AG08395 (cell line): ENCODE measurements around the gene ORC3.
"Not testable (repeated sequence)": the region's sequence is repeated elsewhere in the genome, so short reads cannot be mapped to it uniquely, and the experiment has no call there.

Experiments
- DNase-seq: peaks from one replicate; pipeline ENCODE4 v3.0.0; 2012; ENCODE audit warnings: mixed read lengths, low spot score

Gene ORC3

DNA sequence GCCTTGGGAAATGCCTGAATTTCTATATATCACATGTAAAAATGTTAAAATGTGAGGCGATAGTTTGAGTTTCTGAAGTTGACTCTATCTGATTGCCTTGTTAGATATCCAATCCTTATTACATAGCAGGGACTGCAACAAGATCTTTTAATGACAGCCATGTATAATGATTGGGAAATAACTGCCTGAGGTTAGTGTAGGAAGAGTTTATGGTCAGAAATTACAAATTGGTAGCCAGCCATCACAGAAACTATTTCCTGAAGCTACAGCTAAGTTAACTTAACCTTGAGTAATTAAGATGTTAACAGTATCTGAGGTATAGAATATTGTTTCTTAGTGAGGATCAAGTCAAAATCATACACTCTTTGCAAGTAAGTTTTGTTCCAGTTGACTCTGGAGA, 71.1 kb downstream of the ORC3 start:
- DNase-seq = peak; percentile 35

DNA sequence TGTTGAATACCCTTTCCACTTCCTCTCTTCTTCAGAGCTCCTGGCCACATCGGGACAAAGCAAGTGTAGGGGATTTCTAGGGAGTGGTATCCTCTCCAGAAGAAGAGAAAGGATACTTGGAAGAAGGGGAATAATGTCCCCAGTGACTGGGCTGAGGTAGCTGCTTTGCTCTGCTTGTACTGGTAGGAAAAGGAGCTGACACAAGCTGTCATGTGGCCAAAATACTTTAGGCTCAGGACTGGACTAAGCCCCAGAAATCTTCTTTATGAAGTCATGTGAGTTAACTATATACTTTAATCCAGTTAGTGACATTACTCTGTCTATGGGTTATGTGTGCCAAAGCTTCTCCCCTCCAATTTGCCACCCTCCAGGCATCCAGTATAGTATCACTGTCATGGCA, 71.6 kb downstream of the ORC3 start:
- peak; percentile 6 for DNase-seq

DNA sequence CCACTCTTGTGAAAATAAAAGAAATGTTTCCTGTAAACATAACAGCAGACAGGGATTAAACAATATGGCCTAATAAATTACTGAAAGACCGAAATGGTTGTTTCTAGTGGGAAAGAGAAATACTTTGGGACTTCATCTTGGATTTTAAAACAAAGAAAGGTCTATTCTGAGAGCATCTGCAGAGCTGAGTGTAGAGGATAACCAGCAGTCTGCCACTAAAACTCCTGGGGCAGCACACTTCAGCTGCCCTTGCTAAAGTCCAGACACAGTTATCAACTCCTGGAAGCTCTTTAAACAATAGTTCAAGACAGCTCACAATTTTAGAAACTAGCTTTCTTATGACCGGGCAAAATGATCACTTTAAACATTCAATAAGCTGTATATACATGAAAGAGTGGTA, 73.5 kb downstream of the ORC3 start:
- no peak for DNase-seq

DNA sequence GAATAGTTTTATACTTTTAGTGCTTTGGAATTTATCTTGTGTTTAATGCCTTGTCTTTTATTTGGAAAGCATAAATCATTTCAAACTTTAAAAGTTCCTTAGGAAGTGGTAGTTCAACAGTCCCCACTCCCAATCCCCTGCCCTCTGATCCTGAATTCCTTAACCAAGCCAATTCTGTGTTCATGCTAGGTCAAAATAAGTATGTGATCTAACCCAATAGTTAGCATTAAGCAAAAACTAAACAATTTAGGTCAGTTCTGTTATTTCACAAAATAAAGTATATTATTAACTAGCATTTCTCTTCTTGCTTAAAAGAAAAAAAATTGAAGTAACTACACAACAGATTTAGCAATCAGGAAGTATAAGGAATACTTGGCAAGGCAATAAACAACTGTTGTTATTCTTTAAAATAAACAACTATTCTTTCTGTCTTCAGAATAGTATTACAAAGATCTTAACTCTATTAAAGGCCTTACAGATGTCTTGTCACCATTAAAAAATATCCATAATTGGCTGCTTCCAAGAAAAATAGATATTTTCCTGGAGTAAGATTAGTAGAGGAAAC, 75.1 kb downstream of the ORC3 start:
- no peak for DNase-seq

DNA sequence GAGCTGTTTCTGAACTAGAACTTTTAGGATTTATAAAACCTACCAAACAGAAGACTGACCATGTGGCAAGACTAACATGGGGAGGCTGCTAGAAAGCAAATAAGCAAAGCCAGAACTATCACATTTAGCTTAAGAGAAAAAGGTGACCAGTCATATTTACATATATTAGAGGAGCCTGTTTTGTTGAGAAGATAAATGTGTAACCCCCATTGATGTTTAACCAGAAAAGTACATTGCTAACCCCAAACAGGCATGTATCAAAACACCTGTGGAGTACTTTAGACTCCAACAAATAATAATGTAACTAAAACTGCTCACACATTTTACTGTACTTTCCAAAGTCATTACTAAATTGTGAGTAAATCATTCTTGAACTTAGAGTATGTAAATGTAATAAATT, 77.1 kb downstream of the ORC3 start:
- no peak for DNase-seq

DNA sequence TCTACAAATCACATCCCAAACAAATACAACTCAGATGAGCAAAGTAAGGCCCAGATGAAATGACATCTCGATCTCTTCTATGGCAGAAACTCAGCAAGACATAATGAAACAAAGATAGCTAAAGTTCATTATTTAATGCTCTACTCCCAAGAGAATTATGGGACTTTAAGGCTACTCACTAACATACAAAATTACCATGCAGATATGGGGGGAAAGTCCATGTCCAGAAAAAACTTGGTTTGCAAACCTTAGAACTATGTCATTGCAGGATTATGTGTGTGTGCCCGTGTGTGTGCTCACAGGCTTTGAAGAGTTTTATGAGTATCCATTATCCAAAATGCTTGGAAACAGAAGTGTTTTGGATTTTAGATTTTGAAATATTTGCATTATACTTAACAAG, 78.1 kb downstream of the ORC3 start:
- DNase-seq = no peak

DNA sequence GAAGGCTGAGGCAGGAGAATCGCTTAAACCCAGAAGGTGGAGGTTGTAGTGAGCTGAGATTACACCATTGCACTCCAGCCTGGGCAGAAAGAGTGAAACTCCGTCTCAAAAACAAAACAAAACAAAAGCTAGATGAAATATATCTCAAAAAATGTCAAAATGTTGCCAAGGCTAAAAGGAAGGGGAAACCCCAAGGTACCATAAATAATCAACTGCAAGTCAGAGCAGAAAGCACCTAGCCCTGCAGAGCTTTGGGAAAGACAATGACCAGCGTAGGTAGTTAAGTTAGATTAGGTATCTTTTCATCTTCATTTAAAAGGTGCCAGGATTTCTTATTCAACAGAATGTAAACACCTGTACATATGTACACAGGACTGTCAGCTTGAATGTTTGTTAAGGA, 79.1 kb downstream of the ORC3 start:
- no peak for DNase-seq

DNA sequence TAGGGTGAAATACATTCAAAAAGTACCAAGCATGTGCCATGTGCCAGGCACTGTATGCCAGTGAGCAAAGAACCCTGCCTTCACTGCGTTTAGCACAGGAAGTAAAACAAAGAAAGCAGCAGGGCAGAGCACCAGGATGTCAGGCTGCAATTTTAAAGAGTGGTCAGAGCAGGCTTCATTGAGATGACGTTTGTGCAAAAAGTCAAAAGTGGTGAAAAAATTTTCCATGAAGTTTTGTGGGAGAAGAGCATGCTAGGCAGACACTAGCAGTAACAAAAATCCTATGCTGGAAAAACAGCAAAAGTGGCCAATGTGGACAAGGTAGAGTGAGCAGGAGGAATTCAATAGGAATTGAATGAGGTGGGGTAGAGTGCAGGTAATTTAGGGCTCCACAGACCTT, 80.8 kb downstream of the ORC3 start:
- DNase-seq = no peak

DNA sequence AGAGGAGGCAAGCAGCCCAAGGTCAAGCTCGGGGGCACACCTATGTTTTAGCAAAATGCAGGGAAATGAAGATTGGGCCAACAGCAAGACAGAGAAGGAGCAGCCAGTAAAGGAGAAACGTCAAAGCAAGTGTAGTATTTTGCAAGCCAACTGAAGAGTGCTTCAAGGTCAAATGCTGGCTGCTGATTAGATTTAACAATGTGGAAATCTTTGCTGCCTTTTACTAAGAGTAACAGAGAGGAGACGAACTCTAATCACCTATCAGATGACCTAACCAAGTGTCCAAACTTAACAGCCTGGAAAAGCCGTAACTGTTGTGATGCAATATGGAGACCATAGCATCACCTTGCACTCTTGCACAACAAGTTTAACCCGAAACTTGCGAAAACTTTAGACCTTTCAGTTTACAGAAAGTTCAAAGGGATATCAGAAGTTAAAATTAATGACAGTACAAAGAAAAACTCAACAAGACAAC, 81.7 kb downstream of the ORC3 start:
- DNase-seq = no peak

DNA sequence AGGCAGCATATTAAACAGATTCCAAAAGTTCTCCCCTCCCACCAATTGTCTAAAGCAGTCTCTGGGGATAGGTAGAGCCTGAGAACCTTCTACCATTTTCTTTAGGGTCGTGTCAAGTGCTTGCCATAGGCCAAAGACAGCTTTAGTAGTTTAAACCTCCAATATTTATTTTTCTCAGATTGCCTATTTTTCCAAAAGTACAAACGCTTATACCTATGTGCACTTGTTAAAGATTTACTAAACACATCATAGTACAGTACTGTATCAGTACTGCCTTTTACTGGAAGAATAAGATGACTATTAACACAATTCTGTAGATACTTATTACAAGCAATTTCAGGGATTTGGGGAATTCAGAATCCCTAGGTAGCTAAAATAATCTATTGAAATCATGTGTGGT, 82.7 kb downstream of the ORC3 start:
- DNase-seq = no peak

DNA sequence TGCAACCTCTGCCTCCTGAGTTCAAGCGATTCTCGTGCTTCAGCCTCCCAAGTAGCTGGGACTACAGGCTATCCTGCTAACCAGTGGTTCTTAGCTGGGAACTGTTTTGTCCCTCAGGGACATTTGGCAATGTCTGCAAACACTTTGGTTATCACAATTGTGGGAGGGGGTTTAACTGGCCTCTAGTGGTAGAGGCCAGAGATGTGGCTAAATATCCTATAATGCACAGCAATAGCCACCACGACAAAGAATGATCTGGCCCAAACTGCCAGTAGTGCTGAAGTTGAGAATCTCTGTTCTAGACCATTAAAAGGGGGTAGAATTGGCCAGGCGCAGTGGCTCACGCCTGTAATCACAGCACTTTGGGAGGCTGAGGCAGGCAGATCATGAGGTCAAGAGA, 83.3 kb downstream of the ORC3 start:
- no peak for DNase-seq

DNA sequence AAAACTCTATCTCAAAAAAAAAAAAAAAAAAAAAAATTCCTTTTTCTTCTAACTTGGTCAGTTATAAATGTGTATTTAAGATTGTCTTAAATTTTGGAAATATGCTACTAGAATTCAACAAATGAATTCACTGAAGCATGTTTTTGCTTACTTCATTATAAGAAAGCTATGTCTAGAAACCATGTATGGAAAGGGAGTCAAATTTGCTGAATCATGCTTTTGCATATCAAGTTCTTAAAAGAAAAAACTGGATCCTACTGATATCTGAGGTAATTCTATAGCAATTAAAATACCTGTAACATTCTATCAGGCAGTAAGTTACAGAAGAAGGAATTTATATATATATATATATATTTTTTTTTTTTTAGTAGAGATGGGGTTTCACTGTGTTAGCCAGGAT, 84.4 kb downstream of the ORC3 start:
- DNase-seq = no peak

DNA sequence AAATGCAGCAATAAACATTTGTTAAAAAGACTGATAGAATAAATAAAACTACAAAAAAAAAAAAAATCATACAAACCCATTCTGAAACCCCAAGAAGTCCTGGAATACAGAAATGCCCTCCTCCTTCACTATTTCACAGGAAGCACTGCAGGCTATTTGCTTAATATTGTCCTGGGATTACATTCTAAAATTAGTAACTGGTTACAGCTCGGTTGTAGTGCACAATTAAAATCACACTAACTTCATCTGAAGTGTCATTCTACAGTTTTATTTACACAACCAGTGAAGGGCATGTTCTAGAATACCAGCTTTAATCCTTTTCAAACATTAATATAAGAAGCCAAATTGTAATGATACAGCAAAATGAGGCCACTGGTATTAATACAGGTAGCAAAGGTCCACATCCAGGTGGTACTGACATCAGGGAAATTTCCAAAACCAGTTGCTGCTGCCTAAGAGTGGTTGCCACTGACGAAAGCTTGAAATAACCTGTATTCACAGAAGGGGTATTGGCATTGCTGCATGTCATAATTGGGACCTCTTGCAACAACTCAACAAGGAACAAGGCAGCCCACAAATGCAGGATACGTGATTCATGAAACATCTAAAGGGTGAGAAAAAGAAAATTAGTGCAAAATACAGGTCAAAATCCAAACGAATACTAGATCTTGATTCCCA, 85.2 kb downstream of the ORC3 start:
- no peak for DNase-seq

DNA sequence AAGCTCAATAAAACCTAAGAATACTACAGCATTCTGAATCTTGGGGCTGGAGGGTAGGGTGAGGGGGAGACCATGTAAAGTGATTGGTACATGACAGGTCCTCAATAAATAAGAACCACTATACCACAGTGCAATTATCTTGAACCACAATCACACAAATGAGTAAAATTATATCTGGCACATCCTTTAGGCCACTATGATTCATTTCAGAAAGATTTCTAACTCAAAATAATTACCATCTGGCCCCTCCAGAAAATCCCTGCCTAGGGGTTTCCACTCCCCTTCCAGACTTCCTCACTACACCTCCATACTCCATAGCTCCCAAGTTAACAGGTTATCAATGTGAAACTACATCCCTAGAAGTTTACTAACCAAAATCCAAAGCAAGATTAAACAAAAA, 92.4 kb downstream of the ORC3 start:
- DNase-seq = peak; percentile 12

DNA sequence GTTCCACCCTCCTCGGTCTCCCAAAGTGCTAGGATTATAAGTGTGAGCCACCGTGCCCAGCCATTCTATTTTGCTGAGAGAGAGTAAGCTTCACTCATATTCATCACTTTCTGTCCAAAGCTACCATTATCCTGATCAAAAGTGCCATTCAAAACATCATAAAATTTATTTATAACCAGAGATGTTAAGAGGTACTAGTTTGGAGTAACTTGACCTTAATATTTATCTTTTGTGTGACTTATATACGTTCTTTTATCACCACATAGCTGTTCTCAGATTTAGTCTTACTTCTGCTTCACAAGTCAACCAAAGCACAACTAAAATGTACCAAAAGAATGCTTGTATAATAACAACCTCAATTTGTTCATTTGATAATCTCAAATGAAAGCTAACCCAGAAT, 94.0 kb downstream of the ORC3 start:
- DNase-seq = no peak

DNA sequence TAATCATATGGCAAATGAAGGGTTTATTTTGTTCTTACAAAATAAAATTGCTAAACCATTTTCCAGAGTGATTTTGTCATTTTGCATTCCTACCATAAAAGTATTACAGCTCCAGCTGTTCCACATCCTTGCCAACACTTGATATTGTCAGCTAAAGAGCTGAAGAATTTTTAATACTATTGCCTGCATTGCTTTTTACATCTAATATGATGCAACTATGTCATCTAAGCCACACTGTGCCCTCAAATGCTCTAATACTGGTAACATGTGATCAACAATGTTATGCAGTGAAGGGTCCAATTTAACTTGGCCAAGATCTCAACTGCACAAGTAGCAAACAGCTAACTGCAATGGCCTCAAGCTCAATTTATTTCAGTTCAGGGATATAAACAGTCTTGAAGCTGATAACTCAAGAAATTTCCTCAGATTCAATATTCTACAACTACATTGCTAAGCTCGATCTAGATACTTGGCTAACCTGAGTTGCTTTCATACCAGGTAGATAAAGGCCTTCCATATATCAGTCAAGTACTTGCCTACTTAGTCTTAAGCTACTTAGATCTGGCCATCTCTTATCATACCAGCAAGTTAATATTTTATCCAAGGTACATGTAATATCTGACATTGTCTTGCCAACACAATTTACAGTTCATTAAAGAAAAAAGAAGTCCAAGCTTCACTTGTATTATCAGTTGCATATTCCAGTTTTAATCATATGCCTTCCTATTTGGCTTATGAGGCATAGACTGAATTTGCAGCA, 95.1 kb downstream of the ORC3 start:
- no peak for DNase-seq

DNA sequence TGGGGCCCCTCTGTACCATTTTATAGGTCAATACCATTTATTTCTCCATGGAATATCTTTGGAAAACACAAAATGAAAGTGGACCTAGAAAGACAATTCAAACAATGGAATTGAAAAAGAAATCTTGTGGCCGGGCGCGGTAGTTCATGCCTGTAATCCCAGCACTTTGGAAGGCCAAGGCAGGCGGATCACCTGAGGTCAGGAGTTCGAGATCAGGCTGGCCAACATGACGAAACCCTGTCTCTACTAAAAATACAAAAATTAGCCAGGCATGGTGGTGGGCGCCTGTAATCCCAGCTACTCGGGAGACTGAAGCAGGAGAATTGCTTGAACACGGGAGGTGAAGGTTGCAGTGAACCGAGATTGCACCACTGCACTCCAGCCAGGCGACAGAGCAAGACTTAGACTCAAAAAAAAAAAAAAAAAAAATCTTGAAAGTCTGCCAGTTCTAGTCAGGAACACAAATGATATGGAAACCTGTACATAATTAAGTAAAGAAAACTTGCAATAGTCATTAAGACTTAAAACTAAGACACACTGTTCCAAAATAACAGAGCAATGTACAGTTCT, 96.8 kb downstream of the ORC3 start:
- DNase-seq = not testable (repeated sequence)

DNA sequence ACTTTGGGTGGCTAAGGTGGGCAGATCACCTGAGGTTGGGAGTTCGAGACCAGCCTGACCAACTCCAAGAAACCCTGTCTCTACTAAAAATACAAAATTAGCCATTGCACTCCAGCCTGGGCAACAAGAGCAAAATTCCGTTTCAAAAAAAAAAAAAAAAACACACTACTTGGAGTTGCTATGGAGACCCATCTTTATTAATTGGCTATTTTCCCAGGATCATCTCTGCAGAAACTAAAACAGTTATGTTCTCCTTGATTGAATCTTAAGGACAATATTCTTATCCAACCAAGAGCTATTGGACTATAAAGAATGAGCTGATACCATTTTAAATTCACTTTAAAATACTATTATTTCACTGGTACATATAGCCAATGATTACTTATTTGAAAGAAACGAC, 97.4 kb downstream of the ORC3 start:
- DNase-seq = no peak

DNA sequence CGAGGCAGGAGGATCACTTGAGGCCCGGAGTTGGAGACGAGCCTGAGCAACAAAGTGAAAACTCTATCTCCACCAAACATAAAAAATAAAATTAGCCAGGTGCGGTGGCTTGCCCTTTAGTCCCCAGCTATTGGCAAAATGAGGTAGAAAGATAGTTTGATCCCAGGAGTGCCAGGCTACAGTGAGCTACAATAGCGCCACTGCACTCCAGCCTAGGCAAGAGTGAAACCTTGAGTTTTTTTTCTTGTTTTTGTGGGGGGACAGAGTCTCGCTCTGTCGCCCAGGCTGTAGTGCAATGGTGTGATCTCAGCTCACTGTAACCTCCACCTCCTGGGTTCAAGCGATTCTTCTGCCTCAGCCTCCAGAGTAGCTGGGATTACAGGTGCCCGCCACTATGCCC, 98.0 kb downstream of the ORC3 start:
- DNase-seq = not testable (repeated sequence)

DNA sequence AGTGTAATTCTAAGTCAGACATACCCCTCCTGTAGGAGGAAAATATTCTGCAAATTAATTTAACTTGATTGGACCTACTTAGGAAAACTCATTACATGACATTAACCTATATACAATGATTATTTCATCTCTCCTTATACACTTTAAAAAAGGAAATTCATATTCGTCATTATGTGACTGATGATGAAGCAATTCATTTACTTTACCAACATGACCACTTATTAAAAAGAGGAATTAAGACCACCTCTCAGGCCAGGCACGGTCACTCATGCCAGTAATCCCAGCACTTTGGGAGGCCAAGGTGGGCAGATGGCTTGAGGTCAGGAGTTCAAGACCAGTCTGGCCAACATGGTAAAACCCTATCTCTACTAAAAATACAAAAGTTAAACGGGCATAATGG, 100.5 kb downstream of the ORC3 start:
- no peak for DNase-seq

DNA sequence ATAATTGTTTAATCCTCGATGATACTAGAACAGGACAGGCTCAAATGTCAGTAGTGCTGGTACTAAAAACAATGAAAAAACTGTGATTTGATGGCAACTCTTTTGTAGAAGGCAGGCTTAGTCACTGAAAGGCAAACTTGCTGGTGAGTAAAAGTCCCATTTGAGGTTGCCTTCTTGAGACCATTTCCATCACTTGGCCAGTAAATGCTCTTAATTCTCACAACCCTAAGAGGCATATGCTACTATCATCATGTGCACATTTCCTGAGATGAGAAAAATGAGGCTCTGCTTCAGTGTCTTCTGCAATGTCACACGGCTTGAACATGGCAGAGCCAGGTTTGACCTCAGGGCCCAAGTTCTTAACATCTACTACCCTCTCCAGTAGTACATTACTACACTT, 102.2 kb downstream of the ORC3 start:
- DNase-seq = no peak

DNA sequence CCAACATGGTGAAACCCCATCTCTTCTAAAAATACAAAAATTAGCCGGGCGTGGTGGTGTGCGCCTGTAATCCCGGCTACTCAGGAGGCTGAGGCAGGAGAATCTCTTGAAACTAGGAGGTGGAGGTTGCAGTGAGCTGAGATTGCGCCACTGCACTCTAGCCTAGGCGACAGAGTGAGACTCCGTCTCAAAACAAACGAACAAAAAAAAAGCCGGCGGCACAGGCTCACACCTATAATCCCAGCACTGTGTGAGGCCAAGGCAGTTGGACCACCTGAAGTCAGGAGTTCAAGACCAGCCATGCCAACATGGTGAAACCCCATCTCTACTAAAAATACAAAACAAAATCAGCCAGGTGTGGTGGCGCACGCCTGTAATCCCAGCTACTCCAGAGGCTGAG, 106.9 kb downstream of the ORC3 start:
- not testable (repeated sequence) for DNase-seq
